ENCODE data around the gene MCTP1.

Gene MCTP1

GRCh38 chr5:95045181-95045965 is 239.5 kb downstream of the MCTP1 start:
- TF ChIP-seq CTCF (conservative IDR thresholded peaks at IDR 0.05; ENCODE audit: control insufficient read depth, insufficient read depth, low read depth, low read length): no peak
- DNase-seq (ENCODE audit: low read depth): no peak

GRCh38 chr5:95044096-95044495 is 240.8 kb downstream of the MCTP1 start:
- DNase-seq (ENCODE audit: low read depth): no peak
- no peak overlapping the region for H3K4me3 ChIP-seq (ENCODE audit: control insufficient read depth, low read depth, low read length)
- TF ChIP-seq CTCF (conservative IDR thresholded peaks at IDR 0.05; ENCODE audit: control insufficient read depth, insufficient read depth, low read depth, low read length): no peak

More at GRCh38 chr5:95045181-95045965, 239.5 kb downstream of the MCTP1 start:
- no peak overlapping the region for H3K4me3 ChIP-seq (ENCODE audit: control insufficient read depth, low read depth, low read length)

- H3K4me3 ChIP-seq (ENCODE audit: control insufficient read depth, low read depth, low read length): no peak overlapping the region
- DNase-seq (ENCODE audit: low read depth): no peak
- no peak for TF ChIP-seq CTCF (conservative IDR thresholded peaks at IDR 0.05; ENCODE audit: control insufficient read depth, insufficient read depth, low read depth, low read length)
Measured at GRCh38 chr5:95043648-95044047, 241.2 kb downstream of the MCTP1 start.

GRCh38 chr5:95043234-95043633 is 241.7 kb downstream of the MCTP1 start:
- H3K4me3 ChIP-seq (ENCODE audit: control insufficient read depth, low read depth, low read length): no peak overlapping the region
- no peak for DNase-seq (ENCODE audit: low read depth)
- no peak for TF ChIP-seq CTCF (conservative IDR thresholded peaks at IDR 0.05; ENCODE audit: control insufficient read depth, insufficient read depth, low read depth, low read length)

GRCh38 chr5:95042037-95042436 is 242.9 kb downstream of the MCTP1 start:
- TF ChIP-seq CTCF (conservative IDR thresholded peaks at IDR 0.05; ENCODE audit: control insufficient read depth, insufficient read depth, low read depth, low read length): no peak
- DNase-seq (ENCODE audit: low read depth): no peak
- H3K4me3 ChIP-seq (ENCODE audit: control insufficient read depth, low read depth, low read length): no peak overlapping the region

GRCh38 chr5:95035891-95036685 is 248.8 kb downstream of the MCTP1 start:
- DNase-seq (ENCODE audit: low read depth): peak; percentile 16
- TF ChIP-seq CTCF (conservative IDR thresholded peaks at IDR 0.05; ENCODE audit: control insufficient read depth, insufficient read depth, low read depth, low read length): no peak
- H3K4me3 ChIP-seq (ENCODE audit: control insufficient read depth, low read depth, low read length): no peak overlapping the region

Data from fibroblast of mammary gland (primary cell).